Right lobe of liver (tissue), 6 donors: Measurements from ENCODE around the gene FKBP15. TPM values are rescaled to one million over a fixed set of nuclear protein-coding genes. Genes with fewer than 3 reads are reported as not detected.
A peak's percentile ranks its signal among the peaks of the same experiment; 100 is the strongest.

ENCODE experiments used
- ATAC-seq, 4 donors: fragments of 200-7000 bp; cut with Tn5 transposase; one replicate each; pipeline ENCODE4 v1.9.1; 2020; ENCODE audit warnings: mild to moderate bottlenecking in 4 of 4, moderate library complexity in 4 of 4
- DNase-seq, 3 donors: peaks; one replicate each; pipeline ENCODE4 v3.0.0-alpha.2; 2020
- H3K27ac ChIP-seq, 3 donors: fragments of 200-600 bp; one replicate each; pipeline ENCODE4 v1.8.0; 2022
- H3K27me3 ChIP-seq, 2 donors: fragments of 200-600 bp; one replicate each; pipeline ENCODE4 v1.8.0; 2022
- H3K36me3 ChIP-seq, 4 donors: fragments of 200-600 bp; sonication (generic) in 1 of 4; one replicate each; pipeline versions ENCODE4 v1.5.1 to v1.8.0; 2017 to 2022; ENCODE audit warnings: control low read depth in 1 of 4
- H3K4me1 ChIP-seq, 4 donors: fragments of 200-600 bp; sonication (generic) in 1 of 4; one replicate each; pipeline versions ENCODE4 v1.5.1 to v1.8.0; 2017 to 2022; ENCODE audit warnings: control low read depth in 1 of 4
- H3K4me3 ChIP-seq, 3 donors: fragments of 200-600 bp; one replicate each; pipeline ENCODE4 v1.8.0; 2022
- H3K9me3 ChIP-seq, 4 donors: fragments of 200-600 bp; sonication (generic) in 1 of 4; one replicate each; pipeline versions ENCODE4 v1.5.1 to v1.8.0; 2017 to 2022; ENCODE audit warnings: control low read depth in 1 of 4
- CTCF ChIP-seq, 4 donors: fragments of 200-600 bp in 3 of 4; fragments of 450-650 bp in 1 of 4; IDR thresholded peaks; one replicate each; pipeline versions ENCODE4 v1.5.1 to v1.8.0; 2016 to 2022; ENCODE audit warnings: antibody characterized with exemption in 4 of 4, mild to moderate bottlenecking in 2 of 4
- POLR2A ChIP-seq: fragments of 450-650 bp; IDR thresholded peaks from one replicate; pipeline ENCODE4 v1.6.1; 2017; ENCODE audit warnings: antibody characterized with exemption, mild to moderate bottlenecking
- WGBS: methylation state at CpG from one replicate; pipeline ENCODE4 v1.1.6; 2018; ENCODE audit warnings: low coverage, low lambda C conversion rate; ENCODE audit not compliant: insufficient coverage; ENCODE audit errors: missing lambda C conversion rate; 5-methylcytosine and 5-hydroxymethylcytosine counted together
- intact Hi-C, 2 donors: fragments of 100-400 bp; cut with DNase I; formaldehyde crosslinking; loops; one replicate each; pipeline versions ENCODE4 v1.11.2 to v1.14.1; 2022
- total RNA-seq, 6 experiments: library from RNA; depleted of rRNA in 2 of 6; stranded (reverse); fragments of >200 nt in 2 of 6; fragmentation: NEBNext Ultra II Directional in 3 of 6; extraction: Animal tissue kit (Norgen Biotek cat#: 25700) in 3 of 6; gene quantifications; one replicate each; pipeline versions ENCODE4 v1.1.0 to v1.2.4, GENCODE V29; 2016 to 2023
- donor health status: DM: no; HTN: yes; CAD: no.
- donor health status: DM: no; HTN: no; CAD: no.
- donor health status: DM: no; HTN: no; CAD: no.
- donor health status: DM: no; HTN: yes; CAD: no.
- donor health status: DM: no; HTN: yes; CAD: no.

Gene FKBP15
- total RNA-seq, 6 experiments from 2014 or later = 11.1 to 17.2 (median 12.8) TPM

DNA sequence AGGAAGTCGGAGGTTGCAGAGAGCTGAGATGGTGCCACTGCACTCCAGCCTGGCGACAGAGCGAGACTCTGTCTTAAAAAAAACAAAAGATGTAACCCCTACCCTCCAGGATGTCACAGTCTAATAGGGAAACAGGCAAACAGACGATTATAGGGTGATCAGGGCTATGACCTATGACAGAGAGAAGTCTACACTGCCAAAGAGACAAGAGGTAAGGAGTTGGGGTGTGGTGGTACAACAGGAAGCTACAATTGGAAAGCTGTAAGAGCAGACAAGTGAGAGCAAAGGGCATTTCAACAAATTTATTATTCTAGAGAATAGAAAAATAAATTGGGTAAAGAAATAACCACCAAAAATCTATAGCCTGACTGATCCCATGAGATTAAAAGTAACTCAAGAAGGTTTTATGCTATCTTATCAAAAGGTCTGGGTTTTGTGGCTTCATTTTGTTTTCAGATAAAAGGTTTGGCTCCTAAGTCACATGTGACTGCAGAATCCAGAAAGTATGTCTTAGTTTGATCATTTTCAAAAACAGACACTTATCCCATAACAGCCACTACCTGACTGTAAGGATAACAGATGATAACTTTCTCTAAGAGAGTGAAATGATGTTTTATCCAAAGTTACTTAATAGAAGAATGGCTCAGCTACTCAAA is 47.0 kb upstream of the FKBP15 start:
- WGBS = 78% methylated on average over 4 of the region's 4 CpGs
- Histone ChIP-seq H3K36me3 (peaks cover 4 to 56% (median 11%) of the 10 kb centered on the region in 4 donors), H3K4me1 (peaks cover 0 to 14% (median 5%) of the 10 kb centered on the region in 4 donors), H3K9me3 (no peaks in the 10 kb centered on the region), H3K27ac (no peak overlapping the region), H3K4me3 (no peak overlapping the region), H3K27me3 (no peaks in the 10 kb centered on the region)
- TF ChIP-seq CTCF (IDR thresholded peaks at IDR 0.05) = no peak
- TF ChIP-seq POLR2A = no peak
- intact Hi-C loops = loop anchor here in 1 of 2 donors (5.0 kb wide), 1 partner anchor 46 kb away; the partner anchor contains the start of genes FKBP15 and SLC31A1
- ATAC-seq = no peak
- no peak for DNase-seq

- WGBS = 91% methylated on average over 3 of the region's 3 CpGs
- Histone ChIP-seq H3K36me3 (peaks cover 4 to 38% (median 7%) of the 10 kb centered on the region in 4 donors), H3K27me3 (no peaks in the 10 kb centered on the region), H3K4me1 (peaks cover 0 to 27% (median 13%) of the 10 kb centered on the region in 4 donors), H3K4me3 (no peak overlapping the region), H3K9me3 (no peaks in the 10 kb centered on the region), H3K27ac (no peak overlapping the region)
- DNase-seq (no peak), ATAC-seq (no peak)
- intact Hi-C loops = loop anchor here in 1 of 2 donors (5.0 kb wide), 1 partner anchor 44 kb away; the partner anchor contains the start of genes FKBP15 and SLC31A1
- no peak for TF ChIP-seq POLR2A
- no peak for TF ChIP-seq CTCF (IDR thresholded peaks at IDR 0.05)
Measured at GRCh38 chr9:113266174-113266573, 45.1 kb upstream of the FKBP15 start.

GRCh38 chr9:113261917-113262671 is 41.0 kb upstream of the FKBP15 start:
- peak in 1 of 3 donors; percentile 52 for DNase-seq
- Histone ChIP-seq H3K27me3 (no peaks in the 10 kb centered on the region), H3K27ac (peak overlapping the region; percentile 40 to 84 (median 77)), H3K36me3 (peaks cover 0 to 20% (median 5%) of the 10 kb centered on the region in 4 donors), H3K4me1 (peaks cover 0 to 41% (median 18%) of the 10 kb centered on the region in 4 donors), H3K4me3 (peak overlapping the region in 1 of 3 donors; percentile 19), H3K9me3 (no peaks in the 10 kb centered on the region)
- TF ChIP-seq POLR2A = no peak
- TF ChIP-seq CTCF (IDR thresholded peaks at IDR 0.05) = no peak
- intact Hi-C loops = no loop called here
- peak; percentile 75 to 88 (median 82) for ATAC-seq
- WGBS = 11% methylated on average over 1 of the region's 1 CpG

DNA sequence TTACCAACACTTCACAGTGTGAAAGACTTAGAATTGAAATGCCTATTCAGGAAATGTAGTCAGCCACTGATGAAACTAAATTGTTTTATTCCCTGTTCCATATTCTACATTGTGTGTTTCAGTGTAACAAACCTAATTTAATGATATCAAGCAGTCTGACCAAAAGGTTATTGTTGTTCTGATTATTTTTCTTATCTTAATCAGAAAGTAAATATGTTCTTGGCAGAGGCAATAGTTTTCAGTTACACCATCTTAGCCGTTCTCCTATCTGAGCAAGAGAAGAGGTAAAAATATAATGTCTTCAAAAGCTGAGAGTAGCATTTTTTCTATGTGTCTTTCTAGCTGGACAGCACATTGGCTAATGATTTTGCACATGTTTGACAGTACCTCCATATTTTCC is 37.2 kb upstream of the FKBP15 start:
- peaks cover 0 to 45% (median 20%) of the 10 kb centered on the region in 4 donors for H3K4me1 ChIP-seq
- H3K36me3 ChIP-seq = peaks cover 0 to 21% (median under 1%) of the 10 kb centered on the region in 4 donors
- intact Hi-C loops = no loop called here
- no peak overlapping the region for H3K4me3 ChIP-seq
- ATAC-seq = peak; percentile 51 to 71 (median 68)
- no peaks in the 10 kb centered on the region for H3K9me3 ChIP-seq
- no peak for TF ChIP-seq CTCF (IDR thresholded peaks at IDR 0.05)
- TF ChIP-seq POLR2A = no peak
- no peaks in the 10 kb centered on the region for H3K27me3 ChIP-seq
- WGBS = 47% methylated on average over 1 of the region's 1 CpG
- H3K27ac ChIP-seq = peak overlapping the region in 2 of 3 donors; percentile 13 to 31
- no peak for DNase-seq
